ENCODE data around the gene ZDHHC8.

Gene ZDHHC8

GRCh38 chr22:20191000-20191515 lies 59.5 kb downstream of the ZDHHC8 start:
- no peak for DNase-seq

GRCh38 chr22:20191803-20192202 lies 60.2 kb downstream of the ZDHHC8 start:
- no peak for DNase-seq

GRCh38 chr22:20192293-20192971 lies 60.8 kb downstream of the ZDHHC8 start:
- DNase-seq: no peak

- DNase-seq: no peak
These were observed 61.6 kb downstream of the ZDHHC8 start for GRCh38 chr22:20192972-20193760.

GRCh38 chr22:20193761-20194494 lies 62.3 kb downstream of the ZDHHC8 start:
- DNase-seq: no peak

GRCh38 chr22:20194681-20195593 lies 63.3 kb downstream of the ZDHHC8 start:
- DNase-seq: no peak

- no peak for DNase-seq
These were observed 64.7 kb downstream of the ZDHHC8 start for GRCh38 chr22:20196094-20196842.
